GM18861 (cell line): ENCODE data around the gene EXT2.

ENCODE experiments used
- ATAC-seq: cut with Tn5 transposase; IDR thresholded peaks from one replicate; pipeline ENCODE4 v1.9.1; 2021; ENCODE audit not compliant: unreplicated experiment

Gene EXT2

GRCh38 chr11:44095506-44096359 is at the start of gene EXT2:
TSS of gene EXT2 (plus strand) at chr11:44095678. CDS start at chr11:44107713, 12,035 bp downstream.
- ATAC-seq, result peak; percentile 87

DNA sequence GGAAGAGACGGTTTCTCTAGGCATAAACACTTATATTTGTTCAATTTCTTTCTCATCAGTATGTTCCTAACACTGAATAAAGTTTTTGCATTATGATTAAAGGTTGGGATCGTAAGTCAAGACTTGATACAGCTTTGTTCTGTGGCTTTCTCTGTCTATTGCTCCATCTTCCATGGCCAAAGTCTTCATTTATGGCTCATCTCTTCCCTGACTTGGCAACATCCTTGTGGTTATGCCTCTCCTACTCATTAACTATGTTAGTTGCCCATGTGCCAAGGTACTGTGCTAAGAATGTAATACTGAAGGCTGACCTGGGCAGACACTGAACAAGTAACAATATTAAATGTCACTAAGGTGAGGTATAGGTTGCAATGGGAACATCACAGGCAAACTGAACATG is 49.3 kb upstream of the EXT2 start:
- no peak for ATAC-seq

- no peak for ATAC-seq
These were observed 48.2 kb upstream of the EXT2 start for GRCh38 chr11:44047298-44047697.

- ATAC-seq, result no peak
These were observed 47.5 kb upstream of the EXT2 start, which contains the start of gene ACCSL for GRCh38 chr11:44047931-44048431. TSS of gene ACCSL (plus strand) at chr11:44047981. CDS start at chr11:44048037, 56 bp downstream.

DNA sequence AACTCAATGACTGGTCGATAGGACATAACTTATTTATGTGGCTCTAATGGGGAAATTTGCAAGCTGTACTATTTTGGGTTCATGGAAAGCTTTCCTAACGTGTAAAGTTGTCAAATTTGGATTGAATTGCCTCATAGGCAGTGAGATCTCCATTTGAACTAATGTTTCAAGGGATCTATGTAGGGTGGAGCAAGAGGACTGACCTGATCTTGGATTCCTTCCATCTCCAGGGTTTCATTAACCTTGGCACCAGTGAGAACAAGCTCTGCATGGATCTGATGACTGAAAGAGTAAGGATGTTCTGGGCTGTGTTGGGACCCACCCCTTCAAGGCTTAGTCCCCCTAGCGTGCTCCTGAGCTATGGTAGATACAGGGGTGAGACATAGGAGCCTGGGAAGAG is 45.6 kb upstream of the EXT2 start:
- ATAC-seq, result no peak

DNA sequence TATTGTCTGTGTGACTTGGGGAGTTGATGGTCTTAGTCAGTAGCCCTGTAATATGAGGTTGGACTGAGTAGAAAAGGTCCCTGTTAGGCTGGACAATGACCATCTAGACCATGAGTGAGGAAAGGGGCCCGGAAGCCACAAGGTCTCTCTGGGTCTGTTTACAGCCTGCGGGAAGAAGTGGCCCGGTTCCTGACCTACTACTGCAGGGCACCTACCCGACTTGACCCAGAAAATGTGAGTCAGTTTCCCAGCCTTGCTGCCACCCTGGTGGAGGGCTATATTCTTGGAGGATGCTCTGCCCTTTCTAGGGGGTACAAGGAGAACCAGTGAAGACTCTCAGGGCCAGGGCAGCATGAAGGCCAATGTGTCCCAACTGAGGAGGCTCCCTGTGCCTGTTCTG is 44.3 kb upstream of the EXT2 start:
- no peak for ATAC-seq

DNA sequence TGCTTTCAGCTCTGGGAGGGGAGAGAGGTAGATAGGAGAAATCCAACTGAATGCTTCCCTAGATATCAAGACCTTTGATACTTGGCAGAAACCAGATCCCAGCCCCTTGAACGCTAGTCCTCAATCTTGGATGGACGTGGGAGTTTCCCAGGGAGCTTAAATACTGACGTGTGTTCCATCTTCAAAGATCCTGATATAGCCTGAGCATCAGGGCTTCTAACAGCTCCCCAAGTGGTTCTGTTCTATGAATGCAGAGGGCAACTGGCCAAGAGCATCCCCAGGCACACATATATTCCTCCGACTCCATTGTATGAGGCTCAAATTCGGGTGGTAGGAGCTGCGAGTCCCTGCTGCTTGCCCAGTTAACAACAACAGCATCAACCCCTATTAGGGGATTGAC is 38.1 kb upstream of the EXT2 start:
- no peak for ATAC-seq

DNA sequence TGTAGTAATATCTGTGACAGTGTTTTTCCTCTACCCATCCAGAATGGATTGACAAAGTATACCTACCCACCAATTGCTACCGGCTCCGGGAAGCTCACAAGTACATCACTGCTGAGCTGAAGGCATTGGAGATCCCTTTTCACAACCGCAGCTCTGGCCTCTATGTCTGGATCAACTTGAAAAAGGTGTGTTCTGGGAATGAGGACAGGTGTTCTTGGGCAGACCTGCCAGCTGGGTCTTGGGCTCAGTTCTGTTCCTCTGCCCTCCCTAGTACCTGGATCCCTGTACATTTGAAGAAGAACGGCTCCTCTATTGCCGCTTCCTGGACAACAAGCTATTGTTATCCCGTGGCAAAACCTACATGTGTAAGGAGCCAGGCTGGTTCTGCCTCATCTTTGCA is 37.2 kb upstream of the EXT2 start:
- no peak for ATAC-seq

- no peak for ATAC-seq
These were observed 30.3 kb upstream of the EXT2 start for GRCh38 chr11:44065161-44065661.

DNA sequence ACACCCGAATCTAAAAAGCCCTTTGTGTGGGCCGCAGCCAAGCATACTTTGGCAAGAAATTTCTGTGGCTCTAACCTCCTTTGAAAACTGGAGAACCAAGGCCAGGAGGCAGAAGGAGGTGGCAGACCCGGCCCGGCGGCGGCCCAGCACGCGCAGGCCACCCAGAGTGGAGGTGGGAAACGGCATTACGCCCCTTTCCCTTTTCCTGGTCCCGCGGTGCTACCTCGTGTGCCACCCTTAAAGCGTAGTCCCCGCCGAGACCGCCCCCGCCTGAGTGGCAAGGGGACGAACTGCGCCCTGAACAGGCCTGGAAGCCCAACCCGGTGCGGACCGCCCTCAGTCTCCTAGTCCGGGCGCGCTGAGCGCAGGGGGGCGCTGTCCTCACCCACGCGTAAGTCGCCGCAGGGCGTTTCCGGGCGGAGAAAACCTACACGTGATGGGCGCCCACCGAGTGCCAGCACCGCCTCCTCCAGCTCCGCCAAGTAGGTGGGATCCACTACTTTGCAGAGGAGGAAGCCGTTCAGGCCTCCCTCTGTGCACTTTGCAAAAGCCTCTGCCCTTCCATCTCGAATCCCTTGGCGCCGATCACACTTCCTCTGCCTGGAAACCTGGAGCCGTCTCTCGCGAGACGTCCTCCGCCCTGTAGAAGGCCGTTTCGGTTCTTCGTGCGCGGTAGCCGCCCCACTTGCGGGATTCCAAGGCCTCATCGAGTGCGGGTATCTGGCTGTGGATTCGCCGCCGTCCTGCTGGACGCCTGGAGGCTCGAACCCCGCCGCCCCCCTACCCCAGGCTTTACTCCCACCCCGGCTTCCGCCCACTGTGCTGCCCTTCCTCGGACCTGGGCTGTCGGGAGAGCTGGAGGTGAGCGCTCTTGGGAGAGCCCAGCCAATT is 29.4 kb upstream of the EXT2 start, which contains the start of gene ACCS:
Gene ACCS, plus strand, starts transcription at position 430 of the 891 bp plus-strand sequence. CDS start 1,358 bp downstream, outside the sequence.
- ATAC-seq, result peak; percentile 97

DNA sequence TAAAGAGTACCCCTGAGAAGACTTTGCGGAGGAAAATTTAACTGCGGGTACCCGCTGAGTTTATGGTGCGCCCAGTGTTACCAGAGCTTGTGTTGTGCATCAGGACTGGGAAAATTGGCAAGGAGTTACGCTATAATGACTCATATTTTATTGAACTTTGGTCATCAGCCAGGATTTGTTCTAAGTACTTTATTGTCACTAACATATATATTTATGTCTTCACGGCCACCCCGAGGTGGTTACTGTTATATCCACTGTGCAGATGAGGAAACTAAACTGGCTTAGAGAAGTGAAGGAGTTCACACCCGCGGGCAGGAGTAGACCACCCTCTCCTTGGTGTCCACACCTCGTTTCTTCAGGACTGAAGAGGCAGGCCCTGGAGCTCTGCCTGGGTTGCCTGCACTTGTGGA is 28.7 kb upstream of the EXT2 start:
- no peak for ATAC-seq

GRCh38 chr11:44067266-44067665 is 28.2 kb upstream of the EXT2 start:
- ATAC-seq, result no peak

GRCh38 chr11:44068180-44068579 is 27.3 kb upstream of the EXT2 start:
- ATAC-seq, result no peak

- no peak for ATAC-seq
These were observed 24.3 kb upstream of the EXT2 start for GRCh38 chr11:44071157-44071556.

DNA sequence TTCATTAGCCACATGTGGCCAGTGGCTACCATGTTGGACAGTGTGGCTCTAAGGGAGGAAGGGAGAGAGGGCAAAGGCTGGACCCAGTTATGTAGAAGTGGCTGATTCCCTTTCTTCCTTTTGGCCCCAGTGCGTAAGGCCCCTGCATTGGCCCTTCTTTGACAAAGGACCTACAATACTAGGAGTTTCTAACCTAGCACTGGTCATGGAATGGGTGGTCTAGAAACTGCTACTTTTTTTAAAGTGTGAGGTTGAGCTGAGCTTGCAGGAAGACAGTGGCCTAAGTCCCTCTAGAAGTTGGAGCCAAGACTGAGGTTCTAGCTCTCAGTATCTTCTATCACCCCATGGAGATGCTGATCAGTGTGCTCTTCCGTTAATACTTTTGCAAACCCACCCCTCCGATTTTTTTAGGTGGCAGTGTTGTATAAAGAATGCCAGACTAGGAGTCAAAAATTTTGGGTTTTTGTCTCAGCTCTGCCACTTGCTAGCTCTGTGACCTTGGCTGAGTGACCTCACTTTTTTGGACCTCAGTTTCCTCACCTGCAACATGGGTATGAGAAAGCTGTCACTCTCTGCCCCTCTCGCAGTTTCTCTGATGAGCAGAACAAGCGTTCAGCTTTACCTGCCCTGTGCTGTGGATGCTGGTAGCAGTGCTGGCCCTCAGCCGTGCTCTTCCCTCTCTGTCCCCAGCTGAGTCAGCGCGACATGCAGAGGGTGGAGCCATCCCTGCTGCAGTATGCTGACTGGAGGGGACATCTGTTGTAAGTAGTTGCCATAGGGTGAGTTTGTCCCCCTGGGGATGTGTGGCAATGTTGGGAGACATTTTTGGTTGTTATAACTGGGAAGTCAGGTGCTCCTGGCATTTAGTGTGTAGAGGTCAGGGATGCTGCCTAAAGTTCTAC is 22.5 kb upstream of the EXT2 start:
- ATAC-seq, result no peak

- ATAC-seq, result no peak
These were observed 16.7 kb upstream of the EXT2 start for GRCh38 chr11:44078794-44079193.

GRCh38 chr11:44079376-44079775 is 16.1 kb upstream of the EXT2 start:
- no peak for ATAC-seq

GRCh38 chr11:44080951-44081350 is 14.5 kb upstream of the EXT2 start:
- no peak for ATAC-seq

- no peak for ATAC-seq
These were observed 12.8 kb upstream of the EXT2 start for GRCh38 chr11:44082645-44083044.

GRCh38 chr11:44083433-44083832 is 12.0 kb upstream of the EXT2 start:
- ATAC-seq, result no peak
